Testis (tissue), 2 donors: Measurements from ENCODE around the gene ZNF648.

ENCODE experiments used
- POLR2A ChIP-seq: fragments of 450-650 bp; IDR thresholded peaks from one replicate; pipeline ENCODE4 v1.6.1; 2017; ENCODE audit warnings: antibody characterized with exemption, mild to moderate bottlenecking, moderate library complexity
- TF ChIP-seq, protein P1 (sequence below), 3 experiments: fragments of 450-650 bp in 2 of 3; fragments of 200-600 bp in 1 of 3; sonication (generic) in 1 of 3; IDR thresholded peaks; one replicate each; pipeline ENCODE4 v1.5.1; 2016 to 2019; ENCODE audit warnings: antibody characterized with exemption in 3 of 3, mild to moderate bottlenecking in 2 of 3, moderate library complexity in 1 of 3

DNA sequence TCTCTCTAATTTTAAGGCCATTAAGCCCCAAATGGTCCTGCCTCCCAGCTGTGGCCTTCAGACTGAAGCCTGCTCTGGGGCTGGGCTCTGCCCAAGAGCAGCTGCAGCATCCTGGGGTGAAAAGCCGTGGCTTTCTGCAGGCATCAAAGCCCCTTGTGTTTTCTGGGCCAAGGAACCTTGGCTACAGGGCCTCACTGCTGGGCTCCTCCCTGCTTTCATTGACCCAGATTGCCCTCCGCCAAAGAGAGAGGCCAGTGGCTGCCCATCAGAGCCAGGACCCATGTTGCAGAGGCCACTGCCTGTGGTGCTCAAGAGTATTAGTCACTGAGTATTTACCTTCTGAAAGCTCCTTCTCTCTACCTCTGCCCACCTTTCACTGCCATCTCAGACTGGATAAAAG is 1.6 kb downstream of the ZNF648 start:
- TF ChIP-seq, protein P1, sequence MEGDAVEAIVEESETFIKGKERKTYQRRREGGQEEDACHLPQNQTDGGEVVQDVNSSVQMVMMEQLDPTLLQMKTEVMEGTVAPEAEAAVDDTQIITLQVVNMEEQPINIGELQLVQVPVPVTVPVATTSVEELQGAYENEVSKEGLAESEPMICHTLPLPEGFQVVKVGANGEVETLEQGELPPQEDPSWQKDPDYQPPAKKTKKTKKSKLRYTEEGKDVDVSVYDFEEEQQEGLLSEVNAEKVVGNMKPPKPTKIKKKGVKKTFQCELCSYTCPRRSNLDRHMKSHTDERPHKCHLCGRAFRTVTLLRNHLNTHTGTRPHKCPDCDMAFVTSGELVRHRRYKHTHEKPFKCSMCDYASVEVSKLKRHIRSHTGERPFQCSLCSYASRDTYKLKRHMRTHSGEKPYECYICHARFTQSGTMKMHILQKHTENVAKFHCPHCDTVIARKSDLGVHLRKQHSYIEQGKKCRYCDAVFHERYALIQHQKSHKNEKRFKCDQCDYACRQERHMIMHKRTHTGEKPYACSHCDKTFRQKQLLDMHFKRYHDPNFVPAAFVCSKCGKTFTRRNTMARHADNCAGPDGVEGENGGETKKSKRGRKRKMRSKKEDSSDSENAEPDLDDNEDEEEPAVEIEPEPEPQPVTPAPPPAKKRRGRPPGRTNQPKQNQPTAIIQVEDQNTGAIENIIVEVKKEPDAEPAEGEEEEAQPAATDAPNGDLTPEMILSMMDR (IDR thresholded peaks at IDR 0.05): no peak
- TF ChIP-seq POLR2A: no peak
